HEK293T (cell line): ENCODE data around the gene SNX24.

Experiments
- CTCF ChIA-PET: fragments of 350-600 bp; formaldehyde crosslinking; extraction: SDS; loops from one replicate; lab custom pipeline; 2021; ENCODE audit warnings: antibody characterized with exemption, inconsistent platforms; lab: Yijun Ruan, JAX
- POLR2A ChIA-PET: fragments of 350-600 bp; formaldehyde crosslinking; extraction: SDS; loops from one replicate; lab custom pipeline; 2020; ENCODE audit warnings: antibody characterized with exemption, inconsistent platforms; lab: Yijun Ruan, JAX
- DNase-seq: peaks from one replicate; pipeline ENCODE4 v3.0.0; 2012; ENCODE audit warnings: mixed read lengths; ENCODE audit errors: extremely low spot score
- ARNT ChIP-seq: fragments of 450-650 bp; IDR thresholded peaks from 2 replicates; pipeline ENCODE4 v1.6.1; 2017; ENCODE audit warnings: mild to moderate bottlenecking
- BHLHE40 ChIP-seq: fragments of 450-650 bp; IDR thresholded peaks from 2 replicates; pipeline ENCODE4 v1.6.1; 2016; ENCODE audit warnings: mild to moderate bottlenecking, moderate library complexity, borderline replicate concordance
- CTBP1 ChIP-seq: fragments of 450-650 bp; IDR thresholded peaks from 2 replicates; pipeline ENCODE4 v1.6.1; 2016; ENCODE audit warnings: borderline replicate concordance
- ELF4 ChIP-seq: fragments of 450-650 bp; IDR thresholded peaks from 2 replicates; pipeline ENCODE4 v1.6.1; 2017; ENCODE audit warnings: antibody characterized with exemption
- FOXA1 ChIP-seq: fragments of 450-650 bp; IDR thresholded peaks from 2 replicates; pipeline ENCODE4 v1.6.1; 2016; ENCODE audit warnings: mild to moderate bottlenecking
- FOXK2 ChIP-seq: fragments of 450-650 bp; IDR thresholded peaks from 2 replicates; pipeline ENCODE4 v1.6.1; 2016; ENCODE audit warnings: mild to moderate bottlenecking
- FOXM1 ChIP-seq: fragments of 450-650 bp; IDR thresholded peaks from 2 replicates; pipeline ENCODE4 v1.6.1; 2017; ENCODE audit warnings: mild to moderate bottlenecking, borderline replicate concordance
- HDGF ChIP-seq: fragments of 450-650 bp; IDR thresholded peaks from 2 replicates; pipeline ENCODE4 v1.6.1; 2017; ENCODE audit warnings: antibody characterized with exemption, borderline replicate concordance
- L3MBTL2 ChIP-seq: fragments of 450-650 bp; conservative IDR thresholded peaks from 2 replicates; pipeline ENCODE4 v1.6.1; 2016; ENCODE audit warnings: mild to moderate bottlenecking
- LEF1 ChIP-seq: fragments of 450-650 bp; IDR thresholded peaks from 2 replicates; pipeline ENCODE4 v1.6.1; 2017; ENCODE audit warnings: mild to moderate bottlenecking, borderline replicate concordance
- NFRKB ChIP-seq: fragments of 450-650 bp; IDR thresholded peaks from 2 replicates; pipeline ENCODE4 v1.6.1; 2016; ENCODE audit warnings: mild to moderate bottlenecking, moderate library complexity
- SP1 ChIP-seq: fragments of 450-650 bp; IDR thresholded peaks from 2 replicates; pipeline ENCODE4 v1.6.1; 2017
- SUZ12 ChIP-seq: fragments of 450-650 bp; IDR thresholded peaks from 2 replicates; pipeline ENCODE4 v1.6.1; 2016; ENCODE audit warnings: mild to moderate bottlenecking
- TARDBP ChIP-seq: fragments of 450-650 bp; IDR thresholded peaks from 2 replicates; pipeline ENCODE4 v1.6.1; 2016
- ZNF384 ChIP-seq: fragments of 450-650 bp; IDR thresholded peaks from 2 replicates; pipeline ENCODE4 v1.6.1; 2016
- TF ChIP-seq, protein P1 (sequence below): fragments of 450-650 bp; IDR thresholded peaks from 2 replicates; pipeline ENCODE4 v1.6.1; 2016

Gene SNX24

DNA sequence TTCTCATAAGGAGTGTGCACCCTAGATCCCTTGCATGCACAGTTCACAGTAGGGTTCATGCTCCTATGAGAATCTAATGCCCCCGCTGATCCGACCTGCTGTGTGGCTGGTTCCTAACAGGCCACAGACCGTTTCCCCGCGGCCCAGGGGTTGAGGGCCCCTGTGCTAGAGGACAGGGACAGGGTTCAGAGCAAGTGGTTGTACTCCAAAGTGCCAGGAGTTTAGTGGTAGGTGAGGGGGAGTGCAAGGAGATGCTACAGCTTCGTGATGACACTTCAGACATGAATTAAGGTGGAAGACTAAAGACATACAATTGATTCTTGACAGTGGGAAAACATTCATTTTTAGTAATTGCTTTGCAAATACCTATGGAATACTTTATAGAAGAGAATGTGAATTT is 40.5 kb downstream of the SNX24 start:
- CTCF ChIA-PET: interaction anchor here (1.4 kb wide), 1 partner anchor 9 kb away, joined by 4 read pairs; no protein-coding TSS in a partner anchor
- TF ChIP-seq ZNF384 (no peak), NFRKB (no peak), FOXK2 (no peak), BHLHE40 (no peak), ELF4 (no peak), HDGF (no peak)
- TF ChIP-seq, protein P1, sequence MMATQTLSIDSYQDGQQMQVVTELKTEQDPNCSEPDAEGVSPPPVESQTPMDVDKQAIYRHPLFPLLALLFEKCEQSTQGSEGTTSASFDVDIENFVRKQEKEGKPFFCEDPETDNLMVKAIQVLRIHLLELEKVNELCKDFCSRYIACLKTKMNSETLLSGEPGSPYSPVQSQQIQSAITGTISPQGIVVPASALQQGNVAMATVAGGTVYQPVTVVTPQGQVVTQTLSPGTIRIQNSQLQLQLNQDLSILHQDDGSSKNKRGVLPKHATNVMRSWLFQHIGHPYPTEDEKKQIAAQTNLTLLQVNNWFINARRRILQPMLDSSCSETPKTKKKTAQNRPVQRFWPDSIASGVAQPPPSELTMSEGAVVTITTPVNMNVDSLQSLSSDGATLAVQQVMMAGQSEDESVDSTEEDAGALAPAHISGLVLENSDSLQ: no peak
- POLR2A ChIA-PET: no interaction called here
- no peak for DNase-seq

DNA sequence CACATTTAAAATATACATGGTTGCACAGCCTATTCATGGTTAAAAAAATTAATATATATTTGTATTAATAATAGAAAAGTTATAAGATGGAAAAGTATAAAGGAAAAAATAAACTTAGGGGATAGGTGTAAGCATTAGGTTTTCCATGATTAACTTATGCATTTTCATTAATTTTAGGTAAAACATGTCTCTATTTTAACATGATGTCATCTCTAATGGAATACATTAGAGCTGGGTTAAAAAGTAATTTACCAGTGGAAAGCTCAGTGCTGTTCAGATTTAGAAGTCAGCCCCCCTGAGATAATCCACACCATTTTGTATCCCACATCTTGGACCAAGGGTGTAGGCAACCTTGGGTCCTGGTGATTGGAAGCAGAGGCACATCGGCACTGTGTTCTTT is 49.7 kb downstream of the SNX24 start:
- POLR2A ChIA-PET: no interaction called here
- CTCF ChIA-PET: no interaction called here
- TF ChIP-seq CTBP1 (no peak), HDGF (no peak), LEF1 (no peak)
- TF ChIP-seq, protein P1: no peak
- DNase-seq: no peak

GRCh38 chr5:122896598-122897282 is 51.3 kb downstream of the SNX24 start:
- CTCF ChIA-PET: interaction anchor here (0.5 to 0.8 kb wide), 4 partner anchors 12 to 577 kb away, joined by 3 to 4 read pairs (median 3); no protein-coding TSS in a partner anchor
- POLR2A ChIA-PET: no interaction called here
- TF ChIP-seq HDGF (no peak), ZNF384 (peak; percentile 25; the same call in 1 of the 2 replicates)
- DNase-seq: no peak

GRCh38 chr5:122897283-122897602 is 51.8 kb downstream of the SNX24 start:
- CTCF ChIA-PET: no interaction called here
- DNase-seq: no peak
- POLR2A ChIA-PET: no interaction called here
- TF ChIP-seq FOXK2: no peak
- TF ChIP-seq BHLHE40: no peak
- no peak for TF ChIP-seq CTBP1
- no peak for TF ChIP-seq HDGF
- no peak for TF ChIP-seq ZNF384
- no peak for TF ChIP-seq FOXM1
- no peak for TF ChIP-seq LEF1
- no peak for TF ChIP-seq ELF4
- TF ChIP-seq, protein P1: no peak
- TF ChIP-seq TARDBP: no peak
- TF ChIP-seq SP1: no peak
- TF ChIP-seq NFRKB: no peak

DNA sequence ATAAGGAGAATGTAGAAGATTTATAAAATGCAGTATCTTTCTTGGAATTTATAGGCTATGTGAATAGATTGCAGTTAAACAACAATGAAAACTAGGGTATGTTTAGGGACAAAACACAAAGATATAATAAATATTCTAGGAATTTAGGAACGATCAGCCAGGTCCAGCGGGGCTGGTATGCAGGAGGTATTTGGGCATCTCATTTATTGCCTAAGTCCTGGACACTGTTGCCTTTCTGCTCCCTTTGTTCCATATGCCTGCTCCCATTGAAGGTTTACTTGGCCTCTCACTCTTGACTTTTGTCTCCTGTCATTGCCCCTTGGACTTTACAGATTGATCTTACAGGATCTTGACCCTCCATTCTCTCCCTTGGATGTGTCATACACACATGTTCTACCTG is 55.9 kb downstream of the SNX24 start:
- POLR2A ChIA-PET: no interaction called here
- CTCF ChIA-PET: interaction anchor here (0.7 kb wide), 2 partner anchors 18 to 126 kb away, joined by 4 to 5 read pairs; no protein-coding TSS in a partner anchor

GRCh38 chr5:122902263-122902662 is 56.9 kb downstream of the SNX24 start:
- no peak for TF ChIP-seq FOXK2
- no peak for TF ChIP-seq L3MBTL2
- TF ChIP-seq BHLHE40: no peak
- TF ChIP-seq SP1: no peak
- TF ChIP-seq ELF4: no peak
- no peak for TF ChIP-seq ARNT
- TF ChIP-seq TARDBP: no peak
- no peak for TF ChIP-seq LEF1
- TF ChIP-seq SUZ12: no peak
- TF ChIP-seq CTBP1: no peak
- no peak for TF ChIP-seq FOXA1
- DNase-seq: no peak
- ChIA-PET POLR2A (no interaction called here), CTCF (no interaction called here)

More for the DNA sequence above, 55.9 kb downstream of the SNX24 start:
- no peak for DNase-seq
- TF ChIP-seq FOXK2 (no peak), ZNF384 (no peak), SP1 (no peak), CTBP1 (no peak), FOXA1 (no peak), ELF4 (no peak), NFRKB (no peak), BHLHE40 (no peak), TARDBP (no peak), L3MBTL2 (no peak), SUZ12 (no peak), LEF1 (no peak), FOXM1 (no peak), HDGF (no peak), ARNT (no peak)
- TF ChIP-seq, protein P1: no peak
